Germinal center (tissue), 1 donor: Measurements from ENCODE around the gene BNC2.

Source experiments
- DNase-seq: peaks from one replicate; pipeline ENCODE4 v3.0.0; 2012; ENCODE audit warnings: mixed read lengths, low spot score

Gene BNC2

DNA sequence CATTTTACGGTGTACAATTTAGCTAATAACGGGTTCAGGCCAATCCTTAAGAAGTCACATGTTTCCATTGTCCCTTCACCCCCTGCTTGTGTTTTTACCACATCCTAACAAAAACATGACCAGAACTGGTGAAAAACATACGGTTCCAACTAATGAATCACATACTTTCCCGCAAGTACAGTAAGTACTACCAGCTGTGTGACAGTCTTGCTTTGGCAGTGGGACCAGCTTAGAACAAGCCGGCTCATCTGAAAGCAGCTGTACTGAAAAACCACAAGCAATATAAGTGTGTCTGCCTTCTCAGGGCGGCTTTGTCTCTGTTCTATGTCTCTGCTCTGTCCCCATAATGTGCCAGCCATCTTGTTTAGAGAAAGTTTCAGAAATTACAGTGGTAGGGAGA is 242.5 kb downstream of the BNC2 start:
- no peak for DNase-seq

DNA sequence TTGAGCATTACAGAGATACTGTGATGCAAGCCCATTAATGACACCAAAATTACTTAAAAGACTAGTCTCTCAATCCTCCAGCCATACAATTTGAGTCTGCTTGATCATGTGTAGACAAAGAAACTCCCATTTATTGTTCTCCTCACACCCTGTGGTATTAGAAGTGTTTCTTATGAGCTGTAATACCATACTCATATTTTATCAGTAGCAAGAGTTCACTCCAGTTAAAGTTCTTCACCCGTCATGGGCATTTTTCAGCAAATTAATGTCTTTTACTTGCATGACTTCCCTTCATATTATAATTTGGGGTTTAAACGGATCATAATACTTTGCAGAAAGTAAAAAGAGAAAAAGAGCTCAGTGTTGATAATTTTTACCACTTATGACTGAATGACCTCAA is 242.9 kb downstream of the BNC2 start:
- DNase-seq = no peak

DNA sequence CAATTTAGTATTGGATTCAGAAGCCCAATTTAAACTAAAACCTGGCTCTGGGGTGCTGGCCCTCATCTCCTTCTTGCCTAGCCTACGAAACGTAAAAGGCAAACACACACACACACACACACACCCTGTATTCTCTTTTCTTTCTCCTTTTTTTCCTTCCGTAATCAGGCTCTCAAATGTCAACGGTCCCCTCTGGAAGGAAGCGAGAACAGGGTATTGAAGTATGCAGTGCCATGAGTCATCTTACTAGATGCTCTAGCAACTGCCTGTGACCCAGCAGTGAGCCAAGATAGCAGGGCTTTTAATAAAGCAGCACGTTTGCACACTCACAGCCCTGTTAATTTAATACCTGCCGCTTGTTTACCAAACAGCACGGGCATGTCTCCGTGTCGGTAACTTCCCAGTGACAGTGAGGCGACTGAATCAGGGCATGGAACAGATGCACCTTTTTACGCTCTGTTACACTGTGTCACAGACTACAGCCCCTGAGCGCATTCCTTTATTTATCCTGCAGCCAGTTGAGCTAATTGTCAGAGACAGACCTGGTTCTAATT is 243.8 kb downstream of the BNC2 start:
- DNase-seq = no peak

GRCh38 chr9:16625811-16626210 is 244.7 kb downstream of the BNC2 start:
- DNase-seq = no peak

DNA sequence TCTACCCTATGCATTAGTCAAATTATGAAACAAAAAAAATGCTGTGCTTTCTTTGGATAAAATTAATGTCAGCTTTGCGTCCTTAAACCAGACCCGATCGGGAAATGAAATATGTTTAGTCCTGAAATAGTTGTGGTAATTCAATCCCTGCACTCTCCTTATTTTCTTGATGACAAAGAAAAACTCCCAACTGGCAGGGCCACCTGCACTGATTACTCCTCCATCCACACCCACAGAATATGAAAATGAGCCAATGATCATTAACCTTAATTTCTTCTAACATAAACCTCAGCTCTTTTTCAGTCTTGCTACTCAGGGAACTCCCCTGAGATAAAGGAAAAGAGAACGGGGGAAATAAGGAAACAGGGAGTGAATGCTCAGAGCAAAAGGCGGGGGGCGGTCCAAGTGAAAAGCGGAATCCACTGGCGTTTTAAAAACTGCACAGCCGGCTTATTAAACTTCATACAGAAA is 245.3 kb downstream of the BNC2 start:
- no peak for DNase-seq

- DNase-seq = no peak
These were observed 245.7 kb downstream of the BNC2 start for GRCh38 chr9:16624744-16625117.

GRCh38 chr9:16623989-16624743 is 246.3 kb downstream of the BNC2 start:
- DNase-seq = no peak

DNA sequence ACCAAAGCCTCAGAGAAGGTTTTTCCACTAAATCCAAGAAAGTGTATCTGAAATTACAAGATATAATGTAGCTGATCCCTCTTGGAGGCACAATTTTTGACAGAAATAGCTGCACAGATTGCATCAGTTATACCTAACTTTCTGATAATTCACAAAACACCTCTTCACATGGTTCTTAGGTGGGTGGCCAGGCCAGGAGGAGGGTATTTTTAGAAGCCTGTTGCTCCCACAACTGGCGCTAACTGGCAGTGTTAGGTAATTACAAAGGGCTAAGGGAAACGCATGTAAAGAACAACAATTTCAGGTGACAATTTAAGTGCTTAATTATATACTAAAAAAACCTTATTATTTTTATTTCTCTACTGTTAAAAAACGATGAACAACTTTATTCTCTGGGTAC is 247.9 kb downstream of the BNC2 start:
- DNase-seq = no peak

GRCh38 chr9:16619914-16620520 is 250.5 kb downstream of the BNC2 start:
- no peak for DNase-seq

DNA sequence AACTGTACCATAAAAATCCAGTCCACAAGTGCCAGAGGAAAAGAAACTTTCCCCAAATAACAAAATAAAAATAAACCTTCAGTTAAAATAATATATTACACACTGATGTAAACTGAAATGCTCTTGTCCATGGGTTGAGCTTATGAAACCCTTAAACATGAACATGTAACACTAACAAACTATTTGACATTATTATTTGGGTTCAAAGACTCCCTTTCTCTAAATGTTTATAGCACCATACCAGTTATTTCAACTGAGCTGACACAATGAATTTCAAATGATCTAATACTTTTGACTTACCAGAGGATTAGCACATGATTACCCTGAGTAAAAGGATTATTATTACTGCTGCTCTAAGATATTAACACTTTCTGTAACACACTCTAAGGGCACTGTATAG is 251.1 kb downstream of the BNC2 start:
- no peak for DNase-seq

DNA sequence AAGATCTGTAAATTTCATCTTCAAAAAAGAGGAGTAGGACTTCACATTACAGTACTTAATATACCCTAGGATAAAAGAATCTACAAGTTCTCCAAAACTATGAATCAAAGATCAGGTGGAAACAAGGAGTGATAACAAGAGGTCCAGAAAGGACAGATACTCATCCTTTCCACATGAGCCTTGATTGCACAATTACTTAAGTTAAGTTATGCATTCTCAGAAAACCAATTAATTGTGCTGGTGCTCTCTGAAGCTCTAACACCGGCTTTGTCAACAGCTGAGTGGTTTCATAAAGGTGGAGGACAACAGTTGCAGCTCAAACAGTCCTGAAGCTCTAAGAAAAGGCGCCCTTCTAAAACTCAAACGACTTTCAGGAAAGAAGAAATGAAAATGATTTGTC is 251.9 kb downstream of the BNC2 start:
- no peak for DNase-seq

DNA sequence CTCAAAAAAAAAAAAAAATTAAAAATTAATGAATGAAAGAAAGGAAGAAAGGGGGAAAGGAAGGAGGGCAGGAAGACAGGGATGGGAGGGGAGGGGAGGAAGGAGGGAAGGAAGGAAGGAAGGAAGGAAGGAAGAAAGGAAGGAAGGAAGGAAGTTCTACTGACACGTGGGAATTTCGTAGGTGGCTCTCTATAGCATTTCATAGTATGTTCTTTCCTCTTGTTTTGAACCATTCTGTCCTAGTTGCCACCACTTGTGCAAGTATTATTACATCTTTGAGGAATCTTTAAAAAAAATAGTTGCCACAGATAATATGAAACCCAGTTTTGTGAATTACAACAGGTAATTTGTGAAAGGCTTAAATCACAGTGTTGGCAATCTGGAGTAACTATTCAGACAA is 253.8 kb downstream of the BNC2 start:
- no peak for DNase-seq

DNA sequence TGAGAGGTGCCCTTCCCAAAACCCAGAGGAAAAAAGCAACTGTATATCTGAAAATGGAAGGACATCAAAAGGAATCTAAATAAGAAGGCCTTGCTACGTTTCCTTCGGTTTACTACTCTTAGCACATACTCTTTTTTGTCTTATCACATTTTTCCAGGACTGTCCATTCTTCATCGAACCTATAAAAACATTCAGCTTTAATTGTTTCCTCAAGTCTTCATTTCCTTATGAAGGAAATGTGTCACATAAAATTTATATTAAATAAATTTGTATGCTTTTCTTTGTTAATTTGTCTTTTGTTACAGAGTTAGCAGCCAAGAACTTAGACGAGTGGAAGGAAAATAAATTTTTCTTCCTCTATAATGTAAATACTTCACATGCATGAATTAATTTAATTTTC is 255.0 kb downstream of the BNC2 start:
- DNase-seq = no peak

GRCh38 chr9:16613605-16614004 is 256.9 kb downstream of the BNC2 start:
- DNase-seq = no peak

GRCh38 chr9:16613051-16613450 is 257.4 kb downstream of the BNC2 start:
- DNase-seq = no peak

- DNase-seq = no peak
These were observed 257.8 kb downstream of the BNC2 start for GRCh38 chr9:16612627-16613026.

DNA sequence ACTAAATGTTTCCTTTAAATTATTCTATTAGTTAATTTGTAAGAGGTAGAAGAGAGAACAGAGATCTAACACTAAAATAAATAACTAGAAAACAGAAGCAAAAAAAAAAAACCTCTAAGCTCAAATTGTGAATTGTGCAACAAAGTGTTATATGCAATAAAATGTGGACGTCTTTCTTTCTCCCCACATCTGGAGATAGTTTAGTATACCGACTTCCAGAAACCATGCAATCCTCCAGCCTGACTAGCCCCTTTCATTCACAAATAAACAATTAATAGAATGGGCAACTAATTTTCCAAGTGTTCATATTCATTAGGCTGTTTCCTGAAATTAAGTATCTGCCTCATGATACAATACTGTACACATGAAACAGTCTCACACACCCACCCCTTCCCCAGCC is 258.5 kb downstream of the BNC2 start:
- DNase-seq = no peak

DNA sequence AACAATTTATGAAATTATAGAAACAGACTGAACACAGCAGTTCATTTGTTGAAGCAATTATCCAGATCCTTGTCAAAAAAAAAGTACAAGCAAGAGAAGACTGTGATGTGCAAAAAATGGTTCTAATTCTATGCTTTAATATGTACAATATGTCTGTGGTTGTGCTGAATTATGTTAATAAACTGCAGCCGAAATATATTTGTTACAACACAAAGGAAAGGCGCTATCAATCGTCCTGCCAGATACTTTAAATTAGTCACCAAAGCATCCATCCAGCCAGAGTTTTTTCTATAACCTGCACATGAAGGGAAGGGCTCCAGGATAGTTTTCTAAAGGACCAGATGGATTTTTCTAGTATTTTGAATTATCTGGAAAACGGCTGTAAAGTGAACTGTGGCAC is 259.5 kb downstream of the BNC2 start:
- DNase-seq = no peak

DNA sequence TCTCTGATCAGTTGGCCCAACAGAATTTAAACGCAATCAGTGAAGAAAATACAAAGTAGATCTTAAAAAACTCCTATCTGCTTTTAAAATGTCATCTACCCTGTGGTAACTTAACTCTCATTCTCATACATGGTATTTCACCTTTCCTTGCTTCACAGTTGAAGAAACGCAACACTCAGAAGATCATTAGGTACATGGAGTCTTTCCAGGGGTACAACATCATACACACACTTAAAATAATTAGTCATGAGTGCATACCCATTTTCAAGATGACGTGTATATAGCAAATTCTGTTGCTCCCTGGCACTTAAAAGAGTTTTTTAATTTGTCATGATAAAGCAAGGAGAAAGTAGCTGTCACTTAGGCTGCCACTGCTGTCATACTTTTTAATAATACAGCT is 259.9 kb downstream of the BNC2 start:
- DNase-seq = no peak

DNA sequence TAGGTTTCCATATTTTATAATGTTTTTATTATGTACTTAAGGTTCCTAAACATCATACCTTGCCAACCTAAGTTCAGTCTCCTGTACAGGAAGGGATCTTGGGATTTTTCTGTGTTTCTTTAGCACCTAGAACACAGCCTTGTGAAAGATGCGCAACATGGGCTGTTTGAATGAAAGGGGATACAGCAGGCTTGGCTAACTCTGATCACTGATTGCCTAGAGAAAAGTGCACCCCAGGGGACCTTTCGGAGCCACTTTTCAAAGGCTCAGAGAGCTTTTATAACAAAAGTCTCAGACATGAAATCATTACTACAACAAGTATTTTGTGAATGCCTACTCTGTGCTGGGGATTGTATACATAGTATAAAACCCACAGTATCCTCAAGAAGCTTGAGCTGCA is 261.6 kb downstream of the BNC2 start:
- no peak for DNase-seq

DNA sequence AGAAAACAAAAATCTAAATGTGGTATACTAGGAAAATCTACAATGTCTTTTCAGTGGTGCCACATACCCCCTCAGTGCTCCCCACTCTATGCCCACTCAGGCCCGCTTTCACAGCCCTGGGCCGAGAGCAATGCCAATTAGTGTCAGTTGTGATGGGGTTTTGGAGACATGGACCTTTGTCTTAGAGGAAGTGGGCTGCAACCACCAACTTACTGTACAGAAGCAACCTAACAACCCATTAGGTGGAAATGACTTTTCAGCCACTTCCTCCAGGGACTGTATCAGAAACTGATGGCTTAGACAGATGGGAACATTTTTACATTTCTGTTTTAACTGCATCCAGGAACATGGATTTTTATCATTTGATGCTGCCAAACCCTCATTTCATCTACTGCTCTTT is 268.0 kb downstream of the BNC2 start:
- no peak for DNase-seq

- no peak for DNase-seq
These were observed 268.5 kb downstream of the BNC2 start for GRCh38 chr9:16601991-16602390.

- no peak for DNase-seq
These were observed 272.2 kb downstream of the BNC2 start for GRCh38 chr9:16598316-16598715.

DNA sequence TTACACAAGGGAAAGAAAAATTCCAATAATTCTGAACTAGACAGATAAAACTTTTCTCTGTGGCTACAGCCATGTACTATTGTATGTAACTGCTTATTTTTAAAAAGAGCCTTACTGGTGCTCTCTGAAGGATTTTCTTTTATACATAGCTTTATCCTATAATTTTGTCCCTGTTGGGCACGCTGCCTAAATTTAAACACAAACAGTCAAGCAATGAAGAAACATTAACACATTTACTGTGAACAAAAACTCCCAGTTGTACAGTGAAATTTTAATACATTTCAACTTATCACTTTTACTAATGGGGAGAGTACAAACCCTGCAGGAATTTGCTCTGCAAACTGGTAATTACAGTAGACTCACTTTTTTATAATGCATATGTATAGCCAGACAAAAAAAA is 273.3 kb downstream of the BNC2 start:
- DNase-seq = no peak
